Measurements from ENCODE around the gene TNIP3.

TNIP3 gene

GRCh38 chr4:121108557-121108956 lies 55.6 kb downstream of the TNIP3 start:
- no peak overlapping the region for H3K4me3 ChIP-seq (ENCODE audit: extremely low read depth, insufficient read depth, low read length, poor library complexity, severe bottlenecking)
- H3K27ac ChIP-seq (ENCODE audit: low read depth, low read length, severe bottlenecking) = no peak overlapping the region
- H3K36me3 ChIP-seq (ENCODE audit: control insufficient read depth, insufficient read depth, low read length) = no peaks in the 10 kb centered on the region
- 100% methylated on average over 2 of the region's 2 CpGs for WGBS, 2 experiments (ENCODE audit: insufficient coverage in 2 of 2)
- H3K9me3 ChIP-seq (ENCODE audit: control insufficient read depth, low read length) = no peaks in the 10 kb centered on the region
- H3K4me1 ChIP-seq (ENCODE audit: control insufficient read depth, insufficient read depth, low read length, poor library complexity, severe bottlenecking) = no peaks in the 10 kb centered on the region

- Histone ChIP-seq H3K4me3 (ENCODE audit: extremely low read depth, insufficient read depth, low read length, poor library complexity, severe bottlenecking) (no peak overlapping the region), H3K27ac (ENCODE audit: low read depth, low read length, severe bottlenecking) (no peak overlapping the region), H3K9me3 (ENCODE audit: control insufficient read depth, low read length) (no peaks in the 10 kb centered on the region), H3K4me1 (ENCODE audit: control insufficient read depth, insufficient read depth, low read length, poor library complexity, severe bottlenecking) (no peaks in the 10 kb centered on the region), H3K36me3 (ENCODE audit: control insufficient read depth, insufficient read depth, low read length) (no peaks in the 10 kb centered on the region)
- WGBS, 2 experiments (ENCODE audit: insufficient coverage in 2 of 2) = 91% methylated on average over 4 of the region's 4 CpGs
Measured at GRCh38 chr4:121107507-121107906, 56.6 kb downstream of the TNIP3 start.

- H3K4me3 ChIP-seq (ENCODE audit: extremely low read depth, insufficient read depth, low read length, poor library complexity, severe bottlenecking) = no peak overlapping the region
- WGBS, 2 experiments (ENCODE audit: insufficient coverage in 2 of 2) = no CpG with 5 or more reads among the region's 2 CpGs
- H3K27ac ChIP-seq (ENCODE audit: low read depth, low read length, severe bottlenecking) = no peak overlapping the region
- no peaks in the 10 kb centered on the region for H3K9me3 ChIP-seq (ENCODE audit: control insufficient read depth, low read length)
- H3K4me1 ChIP-seq (ENCODE audit: control insufficient read depth, insufficient read depth, low read length, poor library complexity, severe bottlenecking) = no peaks in the 10 kb centered on the region
- H3K36me3 ChIP-seq (ENCODE audit: control insufficient read depth, insufficient read depth, low read length) = no peaks in the 10 kb centered on the region
Measured at GRCh38 chr4:121100093-121100775, 63.9 kb downstream of the TNIP3 start.

- no peak overlapping the region for H3K4me3 ChIP-seq (ENCODE audit: extremely low read depth, insufficient read depth, low read length, poor library complexity, severe bottlenecking)
- 100% methylated on average over 2 of the region's 2 CpGs; no CpG with 5 or more reads in 1 of the 2 experiments for WGBS, 2 experiments (ENCODE audit: insufficient coverage in 2 of 2)
- H3K36me3 ChIP-seq (ENCODE audit: control insufficient read depth, insufficient read depth, low read length) = no peaks in the 10 kb centered on the region
- no peaks in the 10 kb centered on the region for H3K9me3 ChIP-seq (ENCODE audit: control insufficient read depth, low read length)
- H3K27ac ChIP-seq (ENCODE audit: low read depth, low read length, severe bottlenecking) = no peak overlapping the region
- no peaks in the 10 kb centered on the region for H3K4me1 ChIP-seq (ENCODE audit: control insufficient read depth, insufficient read depth, low read length, poor library complexity, severe bottlenecking)
Measured at GRCh38 chr4:121098266-121098665, 65.9 kb downstream of the TNIP3 start.

GRCh38 chr4:121096629-121097028 lies 67.5 kb downstream of the TNIP3 start:
- Histone ChIP-seq H3K9me3 (ENCODE audit: control insufficient read depth, low read length) (no peaks in the 10 kb centered on the region), H3K4me1 (ENCODE audit: control insufficient read depth, insufficient read depth, low read length, poor library complexity, severe bottlenecking) (no peaks in the 10 kb centered on the region), H3K27ac (ENCODE audit: low read depth, low read length, severe bottlenecking) (no peak overlapping the region), H3K4me3 (ENCODE audit: extremely low read depth, insufficient read depth, low read length, poor library complexity, severe bottlenecking) (no peak overlapping the region), H3K36me3 (ENCODE audit: control insufficient read depth, insufficient read depth, low read length) (no peaks in the 10 kb centered on the region)
- no CpG with 5 or more reads among the region's 2 CpGs for WGBS, 2 experiments (ENCODE audit: insufficient coverage in 2 of 2)

GRCh38 chr4:121096191-121096590 lies 67.9 kb downstream of the TNIP3 start:
- no peak overlapping the region for H3K4me3 ChIP-seq (ENCODE audit: extremely low read depth, insufficient read depth, low read length, poor library complexity, severe bottlenecking)
- no peaks in the 10 kb centered on the region for H3K36me3 ChIP-seq (ENCODE audit: control insufficient read depth, insufficient read depth, low read length)
- H3K27ac ChIP-seq (ENCODE audit: low read depth, low read length, severe bottlenecking) = no peak overlapping the region
- H3K9me3 ChIP-seq (ENCODE audit: control insufficient read depth, low read length) = no peaks in the 10 kb centered on the region
- H3K4me1 ChIP-seq (ENCODE audit: control insufficient read depth, insufficient read depth, low read length, poor library complexity, severe bottlenecking) = no peaks in the 10 kb centered on the region

- WGBS, 2 experiments (ENCODE audit: insufficient coverage in 2 of 2) = 97 to 100% methylated on average over 2 to 3 of the region's 3 CpGs
- Histone ChIP-seq H3K36me3 (ENCODE audit: control insufficient read depth, insufficient read depth, low read length) (no peaks in the 10 kb centered on the region), H3K27ac (ENCODE audit: low read depth, low read length, severe bottlenecking) (no peak overlapping the region), H3K9me3 (ENCODE audit: control insufficient read depth, low read length) (no peaks in the 10 kb centered on the region), H3K4me3 (ENCODE audit: extremely low read depth, insufficient read depth, low read length, poor library complexity, severe bottlenecking) (no peak overlapping the region), H3K4me1 (ENCODE audit: control insufficient read depth, insufficient read depth, low read length, poor library complexity, severe bottlenecking) (no peaks in the 10 kb centered on the region)
Measured at GRCh38 chr4:121094297-121094966, 69.7 kb downstream of the TNIP3 start.

- Histone ChIP-seq H3K27ac (ENCODE audit: low read depth, low read length, severe bottlenecking) (no peak overlapping the region), H3K4me3 (ENCODE audit: extremely low read depth, insufficient read depth, low read length, poor library complexity, severe bottlenecking) (no peak overlapping the region), H3K9me3 (ENCODE audit: control insufficient read depth, low read length) (no peaks in the 10 kb centered on the region), H3K36me3 (ENCODE audit: control insufficient read depth, insufficient read depth, low read length) (no peaks in the 10 kb centered on the region), H3K4me1 (ENCODE audit: control insufficient read depth, insufficient read depth, low read length, poor library complexity, severe bottlenecking) (no peaks in the 10 kb centered on the region)
Measured at GRCh38 chr4:121093261-121093660, 70.9 kb downstream of the TNIP3 start.

- H3K4me1 ChIP-seq (ENCODE audit: control insufficient read depth, insufficient read depth, low read length, poor library complexity, severe bottlenecking) = no peaks in the 10 kb centered on the region
Measured at GRCh38 chr4:121091941-121092340, 72.2 kb downstream of the TNIP3 start.

GRCh38 chr4:121088867-121089266 lies 75.3 kb downstream of the TNIP3 start:
- no peak overlapping the region for H3K4me3 ChIP-seq (ENCODE audit: extremely low read depth, insufficient read depth, low read length, poor library complexity, severe bottlenecking)
- no CpG with 5 or more reads among the region's 4 CpGs for WGBS, 2 experiments (ENCODE audit: insufficient coverage in 2 of 2)
- peaks cover 3% of the 10 kb centered on the region for H3K9me3 ChIP-seq (ENCODE audit: control insufficient read depth, low read length)

More at GRCh38 chr4:121091941-121092340, 72.2 kb downstream of the TNIP3 start:
- no peaks in the 10 kb centered on the region for H3K9me3 ChIP-seq (ENCODE audit: control insufficient read depth, low read length)
- no peaks in the 10 kb centered on the region for H3K36me3 ChIP-seq (ENCODE audit: control insufficient read depth, insufficient read depth, low read length)
- no peak overlapping the region for H3K27ac ChIP-seq (ENCODE audit: low read depth, low read length, severe bottlenecking)
- H3K4me3 ChIP-seq (ENCODE audit: extremely low read depth, insufficient read depth, low read length, poor library complexity, severe bottlenecking) = no peak overlapping the region

More at GRCh38 chr4:121088867-121089266, 75.3 kb downstream of the TNIP3 start:
- no peaks in the 10 kb centered on the region for H3K4me1 ChIP-seq (ENCODE audit: control insufficient read depth, insufficient read depth, low read length, poor library complexity, severe bottlenecking)
- no peak overlapping the region for H3K27ac ChIP-seq (ENCODE audit: low read depth, low read length, severe bottlenecking)
- no peaks in the 10 kb centered on the region for H3K36me3 ChIP-seq (ENCODE audit: control insufficient read depth, insufficient read depth, low read length)

All from mesodermal cell (in vitro differentiated cells).